Measurements from ENCODE around the gene ACACA.

ACACA gene

DNA sequence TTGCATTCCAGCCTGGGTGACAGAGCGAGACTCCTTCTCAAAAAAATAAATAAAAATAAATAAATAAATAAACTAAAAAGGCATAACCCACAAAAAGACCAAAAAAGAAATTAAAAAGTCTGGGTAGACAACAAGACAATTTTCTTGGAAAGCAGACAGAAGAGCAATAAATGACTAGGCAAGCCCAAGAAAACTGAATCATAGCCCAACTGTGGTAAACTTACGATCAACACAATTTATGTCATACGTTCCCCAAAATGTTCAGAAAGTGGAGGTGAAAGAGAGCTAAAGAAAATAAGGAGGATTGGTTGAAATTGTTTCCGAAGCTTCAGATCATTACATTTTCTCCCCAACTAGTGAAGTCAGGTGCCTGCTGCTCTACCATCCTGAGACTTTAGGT is 62.1 kb downstream of the ACACA start:
- DNase-seq (ENCODE audit: low read depth) = no peak

DNA sequence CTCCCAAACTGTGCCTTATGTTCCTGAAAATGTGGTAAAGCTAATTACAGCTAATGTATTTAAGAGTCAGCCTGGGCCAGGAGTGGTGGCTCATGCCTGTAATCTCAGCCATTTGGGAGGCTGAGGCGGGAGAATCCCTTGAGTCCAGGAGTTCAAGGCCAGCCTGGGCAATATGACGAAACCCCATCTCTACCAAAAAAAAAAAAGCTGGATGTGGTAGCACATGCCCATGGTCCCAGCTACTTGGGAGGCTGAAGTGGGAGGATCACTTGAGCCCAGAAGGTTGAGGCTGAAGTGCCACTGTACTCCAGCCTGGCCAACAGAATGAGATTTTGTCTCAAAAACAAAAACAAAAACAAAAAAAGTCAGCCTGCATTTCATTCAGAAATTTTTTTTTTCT is 64.0 kb downstream of the ACACA start:
- no peak for DNase-seq (ENCODE audit: low read depth)

DNA sequence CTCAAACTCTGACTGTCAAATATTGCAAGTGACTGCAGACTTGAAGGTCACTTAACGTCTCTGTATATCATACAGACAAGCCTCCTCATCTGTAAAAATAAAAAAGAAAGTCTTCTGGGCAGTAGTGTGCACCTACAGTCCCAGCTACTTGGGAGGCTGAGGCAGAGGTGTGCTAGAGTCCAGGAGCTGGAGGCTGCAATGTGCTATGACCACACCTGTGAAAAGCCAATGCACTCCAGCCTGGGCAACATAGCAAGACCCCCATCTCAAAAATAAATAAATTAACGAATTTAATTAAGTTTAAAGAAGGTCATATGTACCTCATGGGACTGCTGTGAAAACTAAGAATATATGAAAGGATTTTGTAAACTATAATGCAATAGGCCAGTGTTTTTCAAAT is 65.8 kb downstream of the ACACA start:
- no peak for DNase-seq (ENCODE audit: low read depth)

DNA sequence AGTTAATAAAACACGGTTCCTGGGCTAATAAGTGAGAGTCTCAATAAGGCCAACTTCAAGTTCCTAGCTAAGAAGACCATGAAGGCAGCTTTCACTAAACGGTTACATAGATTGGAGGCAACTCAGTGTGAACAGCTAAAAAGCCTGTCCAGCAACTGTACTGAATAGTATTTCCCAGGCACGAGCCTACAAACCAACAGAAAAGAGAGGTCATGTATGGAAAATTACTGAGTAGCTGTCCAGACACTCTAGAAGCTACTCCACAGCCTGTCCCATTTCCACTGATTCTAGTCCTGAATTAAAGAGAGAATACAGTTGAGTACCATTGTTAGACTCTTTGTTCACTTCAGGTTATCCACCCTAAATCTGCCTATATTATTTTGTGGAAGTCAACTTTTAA is 67.3 kb downstream of the ACACA start:
- DNase-seq (ENCODE audit: low read depth) = no peak

DNA sequence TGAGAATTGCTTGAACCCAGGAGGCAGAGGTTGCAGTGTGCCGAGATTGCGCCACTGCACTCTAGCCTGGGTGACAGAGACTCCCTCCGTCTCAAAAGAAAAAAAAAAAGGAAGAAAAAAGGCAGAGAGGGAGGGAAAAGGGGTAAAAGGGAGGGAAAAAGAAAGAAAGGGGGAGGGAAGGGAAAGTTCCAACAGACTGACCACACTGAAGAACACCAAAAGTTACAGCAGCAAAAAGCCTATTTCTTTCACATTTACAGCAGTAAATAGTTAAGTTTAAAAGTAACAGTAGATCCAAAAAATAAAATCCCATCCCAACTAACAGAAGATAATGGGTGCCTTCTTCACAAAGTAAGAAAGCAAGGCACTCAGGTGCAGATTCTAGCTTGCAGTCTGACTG is 67.8 kb downstream of the ACACA start:
- no peak for DNase-seq (ENCODE audit: low read depth)

DNA sequence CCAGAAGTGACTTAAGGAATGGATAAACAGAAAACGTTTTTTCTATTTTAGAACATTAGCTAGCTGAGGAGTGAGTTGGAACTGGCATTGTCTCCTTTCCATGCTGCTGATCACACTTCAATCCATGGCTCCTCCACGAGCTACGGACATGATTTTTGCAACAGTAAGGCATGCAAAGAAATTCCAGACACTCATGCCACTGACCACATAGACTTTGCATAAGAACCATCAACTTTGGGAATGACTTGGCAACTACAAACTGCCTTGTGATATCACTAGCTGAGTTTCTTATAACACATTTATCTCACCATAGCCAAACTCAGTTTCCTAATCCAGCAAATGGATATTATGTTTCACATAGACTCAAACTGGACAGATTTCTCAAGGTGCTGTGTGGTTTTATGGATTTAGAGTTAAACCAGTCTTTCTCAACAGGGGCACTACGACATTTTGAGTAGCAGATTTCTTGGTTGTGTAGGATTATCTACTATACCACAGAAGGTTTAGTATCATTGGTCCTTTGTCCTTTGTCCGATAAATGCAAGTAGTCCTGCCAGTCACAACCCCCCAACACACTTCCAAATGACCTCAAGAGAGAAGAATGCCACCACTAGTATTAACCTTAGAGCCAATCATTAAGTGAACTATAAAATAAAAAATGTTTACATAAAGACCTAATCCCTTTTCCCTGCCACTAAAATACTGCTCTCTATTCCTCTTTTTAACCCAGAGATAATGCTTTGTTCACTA is 79.1 kb downstream of the ACACA start:
- DNase-seq (ENCODE audit: low read depth) = peak; percentile 89

DNA sequence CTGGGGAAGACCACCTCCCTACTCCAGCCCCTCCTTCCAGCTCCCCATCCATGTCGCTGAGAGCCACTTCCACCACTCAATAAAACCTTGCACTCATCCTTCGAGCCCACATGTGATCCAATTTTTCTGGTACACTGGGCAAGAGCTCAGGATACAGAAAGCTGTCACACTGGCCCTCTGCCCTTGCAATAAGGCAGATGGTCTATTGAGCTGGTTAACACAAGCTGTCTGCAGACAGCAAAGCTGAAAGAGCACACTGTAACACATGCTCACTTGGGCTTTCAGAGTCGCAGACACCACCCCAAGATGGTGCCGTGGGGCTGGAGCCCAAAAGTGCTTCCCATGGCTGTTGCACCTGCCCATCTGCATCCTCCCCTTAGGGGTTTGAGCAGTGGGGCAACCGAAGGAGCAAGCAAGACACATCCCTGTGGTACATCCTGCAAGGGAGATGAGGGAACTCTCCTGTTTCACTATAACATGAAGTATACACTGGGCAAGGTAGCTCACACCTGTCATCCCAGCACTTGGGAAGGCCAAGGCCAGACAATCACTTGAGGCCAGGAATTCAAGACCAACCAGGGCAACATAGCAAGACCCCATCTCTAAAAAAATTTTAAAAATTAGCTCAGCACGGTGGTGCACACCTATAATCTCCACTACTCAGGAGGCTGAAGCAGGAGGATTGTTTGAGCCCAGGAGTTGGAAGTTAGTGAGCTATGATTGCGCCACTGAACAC is 83.6 kb downstream of the ACACA start:
- no peak for DNase-seq (ENCODE audit: low read depth)

DNA sequence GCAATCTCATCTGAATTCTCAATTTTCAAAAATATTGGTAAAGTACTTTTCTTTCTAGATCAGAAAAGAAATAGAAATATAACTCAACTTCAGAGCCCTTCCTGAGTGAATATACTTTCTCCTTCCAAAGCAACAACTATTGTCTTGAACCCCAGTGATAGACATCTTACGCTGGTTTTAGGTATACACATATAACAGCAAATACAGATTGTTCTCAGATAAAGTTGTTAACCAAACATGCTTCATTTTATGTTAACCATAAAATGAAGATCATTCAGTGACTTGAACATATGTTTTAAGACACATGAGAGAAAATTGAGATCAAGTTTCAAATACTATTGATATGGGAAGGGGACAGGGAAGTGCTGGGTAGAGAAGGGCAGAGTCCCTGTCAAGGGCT is 84.5 kb downstream of the ACACA start:
- DNase-seq (ENCODE audit: low read depth) = no peak

DNA sequence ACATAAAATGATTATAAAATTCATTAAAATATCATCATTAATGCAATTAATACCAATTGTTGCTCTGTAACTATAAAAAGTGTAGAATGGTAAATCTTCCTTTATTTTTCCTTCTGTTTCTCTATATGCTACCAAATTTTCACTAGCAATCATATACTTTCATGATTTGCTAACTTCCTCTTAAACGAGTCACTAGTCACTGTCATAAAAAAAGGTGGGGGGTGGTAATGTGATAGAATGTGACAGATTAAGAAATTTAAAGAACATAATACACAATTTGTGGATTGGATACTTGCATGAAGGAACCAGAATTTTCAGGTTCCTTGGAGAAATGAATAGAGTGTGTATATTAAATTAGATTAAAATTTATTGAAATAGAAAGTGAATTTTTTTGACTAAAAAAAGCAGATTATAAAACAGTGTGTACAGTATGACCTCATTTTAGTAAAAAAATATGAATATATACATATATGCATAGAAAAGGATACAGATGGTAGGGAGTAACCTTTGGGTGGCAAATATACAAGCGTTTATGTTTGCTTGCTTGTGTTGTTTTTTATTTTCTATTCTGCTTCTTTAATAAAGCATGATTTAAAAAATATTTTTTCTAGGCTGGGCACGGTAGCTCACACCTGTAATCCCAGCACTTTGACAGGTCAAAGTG is 87.6 kb downstream of the ACACA start:
- no peak for DNase-seq (ENCODE audit: low read depth)

DNA sequence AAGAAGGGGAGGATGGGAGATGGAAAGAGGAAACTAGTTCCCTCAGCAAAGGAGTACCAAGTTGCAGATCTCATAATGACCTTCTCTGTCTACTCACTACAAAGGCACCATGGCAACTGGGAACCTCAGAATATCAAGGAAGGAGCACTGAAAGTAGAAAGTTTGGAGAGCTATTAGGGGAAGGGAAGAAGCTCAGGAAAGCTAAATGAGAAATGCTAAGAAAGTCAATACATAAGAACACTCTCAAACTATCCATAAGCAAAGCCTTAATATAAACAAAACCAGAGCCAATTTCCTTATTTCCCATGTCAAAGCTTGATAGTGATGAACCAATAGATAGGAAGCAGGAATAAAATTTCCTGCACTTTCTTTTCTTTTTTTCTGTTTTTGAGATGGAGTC is 88.8 kb downstream of the ACACA start:
- no peak for DNase-seq (ENCODE audit: low read depth)

DNA sequence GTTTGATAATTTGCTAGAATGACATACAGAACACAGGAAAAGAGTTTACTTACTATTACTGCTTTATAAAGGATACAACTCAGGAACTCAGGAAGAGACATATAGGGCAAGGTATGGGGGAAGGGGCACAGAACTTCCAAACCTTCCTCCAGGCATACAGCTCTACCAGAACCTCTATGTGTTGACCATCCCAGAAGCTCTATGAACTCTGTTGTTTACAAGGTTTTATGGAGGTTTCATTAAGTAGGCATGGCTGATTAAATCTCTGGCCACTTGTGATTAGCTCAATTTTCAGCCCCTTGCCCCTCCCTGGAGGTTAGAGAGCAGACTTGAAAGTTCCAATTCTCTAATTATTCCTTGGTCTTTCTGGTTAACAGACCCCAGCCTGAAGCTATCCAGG is 91.0 kb downstream of the ACACA start:
- DNase-seq (ENCODE audit: low read depth) = no peak

DNA sequence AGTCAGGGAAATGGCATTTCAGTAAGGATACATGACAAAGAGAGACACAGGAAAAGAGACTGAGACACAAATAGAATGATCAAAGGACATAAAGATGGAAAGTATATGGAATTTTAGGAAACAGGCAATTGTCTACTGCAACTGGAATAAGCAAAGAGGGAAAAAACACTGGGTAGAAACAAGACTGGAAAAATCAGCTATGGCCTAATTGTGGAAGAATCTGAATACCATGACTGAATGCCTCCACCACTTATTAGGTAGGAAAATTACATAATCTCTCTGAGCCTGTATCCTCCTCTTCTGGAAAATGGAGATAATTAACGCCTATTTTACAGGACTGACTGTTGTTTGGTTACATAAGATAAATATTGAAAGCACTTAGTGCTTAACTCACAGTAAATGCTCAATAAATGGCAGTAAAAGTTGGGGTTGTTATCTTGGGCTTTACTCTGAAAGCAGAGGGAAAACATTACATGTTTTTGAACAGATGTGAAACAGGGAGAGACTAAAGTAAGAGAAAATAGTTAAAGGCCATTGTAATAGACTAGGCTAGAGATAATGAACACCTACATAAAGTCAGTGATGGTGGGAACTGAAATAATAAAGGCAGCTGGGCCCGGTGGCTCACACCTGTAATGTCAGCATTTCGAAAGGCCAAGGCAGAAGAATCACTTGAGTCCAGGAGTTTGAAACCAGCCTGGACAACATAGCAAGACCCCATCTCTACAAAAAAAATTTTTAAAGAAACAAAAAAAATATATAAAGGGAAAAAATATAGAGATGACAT is 94.3 kb downstream of the ACACA start:
- no peak for DNase-seq (ENCODE audit: low read depth)

DNA sequence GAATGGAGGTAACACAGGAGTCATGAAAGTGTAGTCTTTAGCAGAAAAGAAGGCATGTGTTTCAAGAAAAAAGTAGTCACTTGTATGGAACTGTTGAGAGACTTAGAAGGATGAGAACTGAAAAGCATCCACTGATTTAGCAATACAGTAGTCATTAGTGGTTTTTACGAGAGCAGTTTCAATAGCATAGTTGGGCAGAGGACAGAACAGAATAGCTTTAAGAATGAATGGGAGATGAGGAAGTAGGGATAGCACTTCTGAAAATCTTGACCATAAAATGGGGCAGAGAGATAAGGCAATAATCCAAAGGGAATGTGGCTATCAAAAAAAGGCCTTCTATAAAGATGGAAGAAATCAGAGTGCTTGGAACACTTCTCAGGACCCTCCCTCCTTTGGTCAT is 95.7 kb downstream of the ACACA start:
- no peak for DNase-seq (ENCODE audit: low read depth)

DNA sequence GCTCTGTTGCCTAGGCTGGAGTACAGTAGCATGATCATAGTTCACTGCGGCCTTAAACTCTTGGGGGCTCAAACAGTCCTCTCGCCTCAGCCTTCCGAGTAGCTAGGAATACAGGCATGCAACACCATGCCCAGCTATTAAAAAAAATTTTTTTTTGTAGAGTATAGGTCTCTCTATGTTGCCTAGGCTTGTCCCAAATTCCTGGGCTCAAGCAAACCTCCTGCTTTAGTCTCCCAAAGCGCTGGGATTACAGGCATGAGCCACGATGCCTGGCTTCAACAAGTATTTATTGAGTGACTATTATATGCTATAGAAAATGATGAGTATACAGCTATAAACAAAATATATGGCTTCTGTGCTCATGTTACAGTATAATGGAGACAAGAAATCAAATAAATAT is 97.6 kb downstream of the ACACA start:
- no peak for DNase-seq (ENCODE audit: low read depth)

DNA sequence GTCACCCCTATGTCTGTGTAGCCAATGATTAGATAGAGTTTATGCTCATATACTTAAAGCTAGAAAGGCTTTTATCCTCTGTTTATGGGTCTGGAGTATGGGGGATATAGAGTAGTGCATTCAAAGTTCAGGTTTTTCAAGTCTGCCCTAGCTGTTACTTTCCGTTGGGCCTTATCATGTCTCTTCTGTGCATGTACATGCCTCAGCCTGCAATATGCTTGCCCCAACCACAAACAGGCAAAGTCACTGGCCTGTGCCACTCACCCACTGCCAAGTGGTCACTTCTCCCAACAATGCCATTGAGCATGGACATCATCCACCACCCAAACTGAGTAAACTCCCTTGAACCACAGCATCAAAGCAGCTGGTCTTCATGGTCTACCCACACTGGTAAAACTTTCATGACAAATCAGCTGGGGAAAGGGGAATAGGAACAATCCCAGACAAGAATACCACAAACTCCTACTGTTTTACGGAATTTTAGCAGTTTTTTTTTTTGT is 101.2 kb downstream of the ACACA start:
- DNase-seq (ENCODE audit: low read depth) = no peak

DNA sequence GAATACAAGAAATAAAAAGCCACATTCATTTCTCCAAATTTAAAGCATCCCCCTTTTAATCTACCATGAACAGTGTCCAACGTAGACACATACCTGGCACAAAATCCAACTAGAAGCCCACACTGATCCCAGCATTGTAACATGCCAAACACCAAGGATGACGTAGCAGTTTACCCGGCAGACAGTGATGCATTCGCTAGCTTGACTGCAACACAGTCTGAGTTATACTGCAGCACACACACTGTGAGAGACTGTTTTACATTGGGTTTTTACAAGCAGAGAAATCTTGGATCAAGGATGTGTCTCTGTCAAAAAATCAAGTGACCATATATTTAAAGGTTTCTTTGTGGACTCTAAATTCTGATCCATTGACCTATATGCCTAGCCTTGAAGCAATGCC is 105.3 kb downstream of the ACACA start:
- no peak for DNase-seq (ENCODE audit: low read depth)

DNA sequence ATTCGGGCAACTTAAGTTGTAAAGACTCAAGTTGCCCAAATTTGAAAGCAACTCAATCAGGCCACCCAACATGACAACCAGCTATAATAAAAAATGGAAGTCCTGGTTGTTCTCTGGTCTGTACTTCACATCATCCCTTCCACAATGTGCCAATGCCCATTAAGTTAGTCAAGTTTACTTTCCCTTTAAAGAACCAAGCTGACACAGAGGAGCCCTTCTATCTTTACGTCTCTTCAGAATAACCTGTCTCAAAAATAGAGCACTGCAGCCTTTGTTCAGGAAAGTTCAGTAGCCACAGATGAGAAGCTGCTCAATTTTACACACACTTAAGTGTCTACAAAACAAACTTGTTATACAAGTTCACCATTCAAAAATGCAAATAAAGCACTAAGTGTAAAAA is 106.0 kb downstream of the ACACA start:
- no peak for DNase-seq (ENCODE audit: low read depth)

DNA sequence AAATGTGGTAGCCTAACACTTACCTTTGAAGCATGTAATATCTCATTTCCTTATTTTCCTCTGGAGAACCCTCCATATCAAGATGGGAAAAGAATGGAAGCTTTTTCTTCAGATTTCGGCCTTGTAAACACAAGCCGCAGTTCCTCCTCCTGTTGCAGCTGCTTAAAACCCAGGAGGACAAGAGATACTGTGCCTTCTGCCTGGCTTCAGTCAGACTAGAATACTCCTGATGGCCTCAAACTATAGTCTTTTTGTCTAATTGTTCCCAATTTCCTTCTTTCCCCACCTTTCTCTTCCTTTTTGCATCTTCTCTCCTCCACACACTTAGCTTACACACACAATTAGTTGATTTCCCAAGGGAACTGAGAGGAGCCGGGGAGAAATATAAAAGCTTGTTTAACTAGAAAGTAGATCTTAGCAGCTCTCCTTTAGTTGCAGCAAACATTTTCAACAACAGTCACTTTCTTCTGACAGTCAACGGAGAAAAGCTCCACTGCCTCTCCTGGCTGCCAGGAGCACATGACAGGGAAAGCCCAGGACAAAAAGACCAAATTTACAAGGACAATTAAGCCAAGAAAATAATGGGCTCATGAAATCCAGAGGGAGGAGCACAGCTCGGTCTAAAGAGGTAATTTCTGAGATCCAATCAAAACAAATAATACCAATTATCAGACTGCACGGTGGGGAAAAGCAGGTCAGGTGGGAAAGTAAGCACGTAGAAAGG is 107.2 kb downstream of the ACACA start:
- no peak for DNase-seq (ENCODE audit: low read depth)

DNA sequence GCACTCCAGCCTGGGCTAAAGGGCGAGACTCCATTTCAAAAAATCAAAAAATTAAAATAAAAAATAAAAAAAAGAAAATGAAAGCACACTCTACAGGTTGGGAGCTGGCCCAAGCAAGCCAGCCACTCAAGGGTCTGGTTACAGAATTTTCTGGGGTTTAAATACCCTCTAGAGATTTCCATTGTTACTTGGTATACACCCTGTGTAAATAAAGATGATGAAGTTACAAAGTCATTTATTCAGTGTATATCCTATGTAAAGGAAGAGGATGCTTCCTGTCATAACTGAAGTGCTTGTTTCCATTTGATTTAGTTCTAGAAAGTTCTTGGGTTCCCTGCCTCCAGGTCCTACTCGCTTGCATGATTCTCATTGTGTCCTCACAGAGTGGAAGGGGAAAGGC is 110.7 kb downstream of the ACACA start:
- no peak for DNase-seq (ENCODE audit: low read depth)

DNA sequence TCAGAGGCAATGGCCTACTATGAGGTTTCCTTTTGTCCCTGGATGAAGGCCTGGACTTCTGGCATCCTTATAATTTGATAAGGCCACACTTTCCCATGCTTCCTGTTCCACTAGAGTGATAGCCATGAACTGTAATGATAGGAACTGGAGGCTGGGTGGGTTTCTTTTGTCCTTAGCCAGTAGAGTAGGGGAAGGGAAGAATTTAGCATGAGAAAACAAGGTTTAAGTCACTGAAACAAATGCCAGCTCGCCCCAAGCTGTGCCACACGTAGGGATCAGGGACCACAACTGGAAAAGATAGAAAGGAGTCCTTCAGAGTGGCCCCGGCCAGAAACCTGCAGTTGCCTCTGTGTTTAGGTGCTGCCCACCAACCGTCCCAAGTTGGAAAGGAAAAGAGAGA is 111.7 kb downstream of the ACACA start:
- DNase-seq (ENCODE audit: low read depth) = no peak

DNA sequence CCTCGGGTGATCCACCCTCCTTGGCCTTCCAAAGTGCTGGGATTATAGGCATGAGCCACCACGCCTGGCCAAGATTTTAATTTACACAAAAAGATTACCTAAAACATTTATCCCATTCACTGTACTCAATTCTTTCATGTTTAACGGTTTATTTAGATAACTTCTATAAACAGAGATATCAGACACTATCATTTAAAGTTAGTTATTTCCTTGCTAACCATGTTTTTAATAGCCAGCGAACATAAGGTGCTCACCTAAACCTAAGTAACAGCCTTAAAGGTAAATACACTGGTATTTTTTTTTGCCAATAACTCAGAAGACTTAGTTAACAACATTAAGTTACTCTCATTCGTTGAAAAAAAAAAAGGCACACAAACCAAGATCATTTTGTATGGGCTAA is 112.9 kb downstream of the ACACA start:
- no peak for DNase-seq (ENCODE audit: low read depth)

Measured in stromal cell of bone marrow (primary cell).